ENCODE measurements around the gene MYH16.

- TF ChIP-seq POLR2AphosphoS5 (IDR thresholded peaks at IDR 0.05) (no peak), CTCF (IDR thresholded peaks at IDR 0.05) (no peak)
These were observed 37.4 kb downstream of the MYH16 start for GRCh38 chr7:99310004-99310403.
